GM12878 (cell line): ENCODE data around the gene INSIG1.

Experiments used
- FOXK2 ChIP-seq: fragments of 450-650 bp; IDR thresholded peaks from 2 replicates; pipeline ENCODE4 v1.6.1; 2017; ENCODE audit warnings: mild to moderate bottlenecking, moderate library complexity
- GATAD2B ChIP-seq: fragments of 450-650 bp; conservative IDR thresholded peaks from 2 replicates; pipeline ENCODE4 v1.6.1; 2017; ENCODE audit warnings: low read depth, mild to moderate bottlenecking, moderate library complexity
- HDAC2 ChIP-seq: fragments of 200-600 bp; sonication (generic); IDR thresholded peaks from 2 replicates; pipeline ENCODE4 v1.6.1; 2017
- KDM1A ChIP-seq: fragments of 200-600 bp; sonication (generic); IDR thresholded peaks from 2 replicates; pipeline ENCODE4 v1.6.1; 2016; ENCODE audit warnings: borderline replicate concordance
- NR2C2 ChIP-seq: IDR thresholded peaks from 2 replicates; pipeline ENCODE4 v1.6.1; 2011; ENCODE audit warnings: borderline replicate concordance, low read depth; ENCODE audit not compliant: control insufficient read depth, insufficient read length
- POLR2A ChIP-seq: IDR thresholded peaks from 2 replicates; pipeline ENCODE4 v1.6.1; 2011; ENCODE audit warnings: low read depth, mild to moderate bottlenecking, low read length
- TF ChIP-seq, protein P1 (sequence below): fragments of 450-650 bp; IDR thresholded peaks from 2 replicates; pipeline ENCODE4 v1.6.1; 2018; ENCODE audit warnings: borderline replicate concordance, mild to moderate bottlenecking; ENCODE audit not compliant: partially characterized antibody
- TF ChIP-seq, protein P2 (sequence below): IDR thresholded peaks from 2 replicates; pipeline ENCODE4 v1.6.1; 2012; ENCODE audit warnings: low read length, inconsistent platforms

DNA sequence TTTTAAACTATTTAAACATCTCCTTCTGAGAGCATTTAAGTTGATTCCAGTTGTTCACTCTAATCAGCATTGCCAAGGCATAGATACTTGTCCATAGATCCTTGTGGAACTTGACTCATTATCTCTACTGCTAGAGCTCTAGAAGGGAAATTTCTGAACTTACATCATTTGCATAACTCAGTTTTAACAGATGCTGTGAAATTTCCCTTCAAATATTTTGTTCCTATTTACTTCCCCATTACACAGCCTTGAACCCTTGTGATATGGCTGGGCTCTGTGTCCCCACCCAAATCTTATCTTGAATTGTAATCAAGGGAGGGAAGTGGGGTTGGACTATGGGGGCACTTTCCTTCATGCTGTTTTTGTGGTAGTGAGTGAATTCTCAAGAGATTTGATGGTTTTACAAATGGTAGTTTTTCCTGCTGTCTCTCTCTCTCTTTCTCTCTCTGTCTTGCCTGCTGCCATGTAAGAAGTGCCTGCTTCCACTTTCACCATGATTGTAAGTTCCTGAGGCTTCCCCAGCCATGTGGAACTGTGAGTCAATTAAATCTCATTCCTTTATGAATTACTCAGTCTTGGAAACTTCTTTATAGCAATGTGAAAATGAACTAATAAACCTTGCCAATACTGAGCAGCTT lies 25.4 kb downstream of the INSIG1 start:
- TF ChIP-seq, protein P1, sequence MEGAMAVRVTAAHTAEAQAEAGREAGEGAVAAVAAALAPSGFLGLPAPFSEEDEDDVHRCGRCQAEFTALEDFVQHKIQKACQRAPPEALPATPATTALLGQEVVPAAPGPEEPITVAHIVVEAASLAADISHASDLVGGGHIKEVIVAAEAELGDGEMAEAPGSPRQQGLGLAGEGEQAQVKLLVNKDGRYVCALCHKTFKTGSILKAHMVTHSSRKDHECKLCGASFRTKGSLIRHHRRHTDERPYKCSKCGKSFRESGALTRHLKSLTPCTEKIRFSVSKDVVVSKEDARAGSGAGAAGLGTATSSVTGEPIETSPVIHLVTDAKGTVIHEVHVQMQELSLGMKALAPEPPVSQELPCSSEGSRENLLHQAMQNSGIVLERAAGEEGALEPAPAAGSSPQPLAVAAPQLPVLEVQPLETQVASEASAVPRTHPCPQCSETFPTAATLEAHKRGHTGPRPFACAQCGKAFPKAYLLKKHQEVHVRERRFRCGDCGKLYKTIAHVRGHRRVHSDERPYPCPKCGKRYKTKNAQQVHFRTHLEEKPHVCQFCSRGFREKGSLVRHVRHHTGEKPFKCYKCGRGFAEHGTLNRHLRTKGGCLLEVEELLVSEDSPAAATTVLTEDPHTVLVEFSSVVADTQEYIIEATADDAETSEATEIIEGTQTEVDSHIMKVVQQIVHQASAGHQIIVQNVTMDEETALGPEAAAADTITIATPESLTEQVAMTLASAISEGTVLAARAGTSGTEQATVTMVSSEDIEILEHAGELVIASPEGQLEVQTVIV = no peak
- TF ChIP-seq POLR2A (no peak), KDM1A (no peak), NR2C2 (no peak), GATAD2B (no peak), HDAC2 (no peak), FOXK2 (no peak)
- TF ChIP-seq, protein P2, sequence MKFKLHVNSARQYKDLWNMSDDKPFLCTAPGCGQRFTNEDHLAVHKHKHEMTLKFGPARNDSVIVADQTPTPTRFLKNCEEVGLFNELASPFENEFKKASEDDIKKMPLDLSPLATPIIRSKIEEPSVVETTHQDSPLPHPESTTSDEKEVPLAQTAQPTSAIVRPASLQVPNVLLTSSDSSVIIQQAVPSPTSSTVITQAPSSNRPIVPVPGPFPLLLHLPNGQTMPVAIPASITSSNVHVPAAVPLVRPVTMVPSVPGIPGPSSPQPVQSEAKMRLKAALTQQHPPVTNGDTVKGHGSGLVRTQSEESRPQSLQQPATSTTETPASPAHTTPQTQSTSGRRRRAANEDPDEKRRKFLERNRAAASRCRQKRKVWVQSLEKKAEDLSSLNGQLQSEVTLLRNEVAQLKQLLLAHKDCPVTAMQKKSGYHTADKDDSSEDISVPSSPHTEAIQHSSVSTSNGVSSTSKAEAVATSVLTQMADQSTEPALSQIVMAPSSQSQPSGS = no peak
